Activated CD8-positive, alpha-beta T cell treated with anti-CD3 and anti-CD28 coated beads for 36 hours (primary cell): Measurements from ENCODE around the gene ANKZF1. TPM values are rescaled to one million over a fixed set of nuclear protein-coding genes. Genes with fewer than 3 reads are reported as not detected.

Experiments used
- ATAC-seq: fragments of 200-7000 bp; cut with Tn5 transposase; one replicate; pipeline ENCODE4 v1.10.0; 2021; ENCODE audit warnings: mild to moderate bottlenecking, moderate library complexity
- CTCF ChIA-PET: fragments of 350-600 bp; sonication (Branson Sonifier 250); formaldehyde crosslinking; loops from one replicate; lab custom pipeline; 2021; ENCODE audit warnings: antibody characterized with exemption; lab: Charles Lee
- POLR2A ChIA-PET: fragments of 350-600 bp; sonication (Branson Sonifier 250); formaldehyde crosslinking; loops from one replicate; lab custom pipeline; 2021; ENCODE audit warnings: antibody characterized with exemption; lab: Charles Lee
- DNase-seq: peaks from one replicate; pipeline ENCODE4 v3.0.0-alpha.2; 2020
- H3K27ac Mint-ChIP-seq: one replicate; pipeline ENCODE4 v1.8.0; 2021; ENCODE audit warnings: mild to moderate bottlenecking, mixed read lengths
- H3K27me3 Mint-ChIP-seq: one replicate; pipeline ENCODE4 v1.8.0; 2021; ENCODE audit warnings: mixed read lengths
- H3K36me3 Mint-ChIP-seq: one replicate; pipeline ENCODE4 v1.8.0; 2021; ENCODE audit warnings: low read depth, mixed read lengths
- H3K4me1 Mint-ChIP-seq: one replicate; pipeline ENCODE4 v1.8.0; 2021; ENCODE audit warnings: low read depth, mixed read lengths
- H3K4me3 Mint-ChIP-seq: one replicate; pipeline ENCODE4 v1.8.0; 2021; ENCODE audit warnings: mild to moderate bottlenecking, moderate library complexity, mixed read lengths
- H3K9me3 Mint-ChIP-seq: one replicate; pipeline ENCODE4 v1.8.0; 2021; ENCODE audit warnings: mixed read lengths
- intact Hi-C: fragments of 100-400 bp; cut with micrococcal nuclease; formaldehyde crosslinking; loops from one replicate; pipeline ENCODE4 v1.10.0; 2022
- total RNA-seq, 2 experiments: library from RNA; stranded (reverse); gene quantifications; one replicate each; pipeline ENCODE4 v1.2.3, GENCODE V29; 2021
- TF ChIP-seq, protein P1 (sequence below): fragments of 200-600 bp; IDR thresholded peaks from one replicate; pipeline ENCODE4 v1.8.0; 2022; ENCODE audit warnings: antibody characterized with exemption, mild to moderate bottlenecking

The ANKZF1 gene
- total RNA-seq, 2 experiments from 2014 or later, result 216 to 217 TPM

DNA sequence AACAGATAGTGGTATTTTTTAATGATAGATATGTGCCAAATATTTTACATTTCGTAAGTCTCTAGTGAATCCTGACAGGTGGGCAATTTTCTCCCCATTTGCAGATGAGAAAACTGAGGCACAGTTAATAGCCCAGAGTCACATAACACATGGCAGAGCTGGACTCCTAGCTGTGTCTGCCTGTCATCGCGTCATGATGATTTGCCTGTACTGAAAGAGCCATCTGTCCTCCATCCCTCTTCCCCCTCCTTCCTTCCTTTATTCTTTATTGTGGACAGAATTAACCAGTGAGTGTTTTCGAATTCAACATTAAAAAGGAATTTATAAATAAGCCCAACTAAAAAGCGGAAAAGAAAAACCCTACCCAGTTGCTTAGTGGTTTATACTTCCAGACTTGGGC is 52.8 kb downstream of the ANKZF1 start:
- Mint-ChIP-seq H3K36me3 (peaks cover 40% of the 10 kb centered on the region), H3K9me3 (no peaks in the 10 kb centered on the region), H3K4me1 (peaks cover 53% of the 10 kb centered on the region), H3K27me3 (no peaks in the 10 kb centered on the region), H3K27ac (peak overlapping the region; percentile 38), H3K4me3 (no peak overlapping the region)
- DNase-seq (no peak), ATAC-seq (no peak)
- ChIA-PET POLR2A (interaction anchor here (0.6 to 1.6 kb wide), 3 partner anchors 11 to 82 kb away, joined by 3 read pairs; no protein-coding TSS in a partner anchor), CTCF (interaction anchor here (0.8 to 15.5 kb wide), 4 partner anchors 14 to 259 kb away, joined by 3 to 336 read pairs (median 4); partner anchors contain the start of gene CNPPD1)
- intact Hi-C loops, result no loop called here
- TF ChIP-seq, protein P1, sequence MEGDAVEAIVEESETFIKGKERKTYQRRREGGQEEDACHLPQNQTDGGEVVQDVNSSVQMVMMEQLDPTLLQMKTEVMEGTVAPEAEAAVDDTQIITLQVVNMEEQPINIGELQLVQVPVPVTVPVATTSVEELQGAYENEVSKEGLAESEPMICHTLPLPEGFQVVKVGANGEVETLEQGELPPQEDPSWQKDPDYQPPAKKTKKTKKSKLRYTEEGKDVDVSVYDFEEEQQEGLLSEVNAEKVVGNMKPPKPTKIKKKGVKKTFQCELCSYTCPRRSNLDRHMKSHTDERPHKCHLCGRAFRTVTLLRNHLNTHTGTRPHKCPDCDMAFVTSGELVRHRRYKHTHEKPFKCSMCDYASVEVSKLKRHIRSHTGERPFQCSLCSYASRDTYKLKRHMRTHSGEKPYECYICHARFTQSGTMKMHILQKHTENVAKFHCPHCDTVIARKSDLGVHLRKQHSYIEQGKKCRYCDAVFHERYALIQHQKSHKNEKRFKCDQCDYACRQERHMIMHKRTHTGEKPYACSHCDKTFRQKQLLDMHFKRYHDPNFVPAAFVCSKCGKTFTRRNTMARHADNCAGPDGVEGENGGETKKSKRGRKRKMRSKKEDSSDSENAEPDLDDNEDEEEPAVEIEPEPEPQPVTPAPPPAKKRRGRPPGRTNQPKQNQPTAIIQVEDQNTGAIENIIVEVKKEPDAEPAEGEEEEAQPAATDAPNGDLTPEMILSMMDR, result no peak

DNA sequence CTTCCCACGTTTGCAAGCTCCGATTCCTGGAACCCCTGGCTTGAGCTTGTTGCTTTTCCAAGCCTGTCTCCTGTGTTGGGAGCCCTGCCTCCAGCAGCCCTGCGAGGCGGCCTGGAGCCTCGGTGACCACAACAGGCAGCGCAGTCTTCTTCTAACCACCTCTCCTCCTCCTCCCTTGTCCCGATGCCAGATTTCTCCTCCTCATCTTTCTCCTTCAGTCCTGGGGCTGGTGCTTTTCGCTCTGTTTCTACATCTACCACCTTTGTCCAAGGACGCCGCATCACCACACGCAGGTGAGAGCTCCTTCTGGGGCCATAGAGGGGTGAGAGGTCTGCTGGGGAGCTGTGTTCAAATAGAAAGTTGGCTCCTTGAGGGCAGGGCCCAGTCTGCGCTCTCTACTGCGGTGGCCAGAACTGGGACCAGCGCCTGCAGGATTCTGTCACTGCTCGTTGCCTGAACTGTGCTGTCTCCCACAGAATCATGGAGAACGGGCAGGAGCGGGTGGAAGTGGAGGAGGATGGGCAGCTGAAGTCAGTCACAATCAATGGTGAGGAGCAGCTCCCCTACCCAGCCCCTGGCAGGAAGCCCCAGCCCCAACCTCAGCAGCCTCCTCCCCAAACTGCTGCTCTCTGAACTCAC is 53.5 kb downstream of the ANKZF1 start:
- ChIA-PET CTCF (interaction anchor here (0.8 to 15.5 kb wide), 3 partner anchors 14 to 258 kb away, joined by 3 to 336 read pairs (median 3); no protein-coding TSS in a partner anchor), POLR2A (interaction anchor here (0.6 to 1.6 kb wide), 3 partner anchors 10 to 82 kb away, joined by 3 read pairs; no protein-coding TSS in a partner anchor)
- peaks cover 49% of the 10 kb centered on the region for H3K4me1 Mint-ChIP-seq
- TF ChIP-seq, protein P1, result no peak
- no peaks in the 10 kb centered on the region for H3K27me3 Mint-ChIP-seq
- intact Hi-C loops, result no loop called here
- ATAC-seq (no peak), DNase-seq (no peak)
- H3K27ac Mint-ChIP-seq, result peak overlapping the region; percentile 59
- peaks cover 40% of the 10 kb centered on the region for H3K36me3 Mint-ChIP-seq
- no peaks in the 10 kb centered on the region for H3K9me3 Mint-ChIP-seq
- no peak overlapping the region for H3K4me3 Mint-ChIP-seq

DNA sequence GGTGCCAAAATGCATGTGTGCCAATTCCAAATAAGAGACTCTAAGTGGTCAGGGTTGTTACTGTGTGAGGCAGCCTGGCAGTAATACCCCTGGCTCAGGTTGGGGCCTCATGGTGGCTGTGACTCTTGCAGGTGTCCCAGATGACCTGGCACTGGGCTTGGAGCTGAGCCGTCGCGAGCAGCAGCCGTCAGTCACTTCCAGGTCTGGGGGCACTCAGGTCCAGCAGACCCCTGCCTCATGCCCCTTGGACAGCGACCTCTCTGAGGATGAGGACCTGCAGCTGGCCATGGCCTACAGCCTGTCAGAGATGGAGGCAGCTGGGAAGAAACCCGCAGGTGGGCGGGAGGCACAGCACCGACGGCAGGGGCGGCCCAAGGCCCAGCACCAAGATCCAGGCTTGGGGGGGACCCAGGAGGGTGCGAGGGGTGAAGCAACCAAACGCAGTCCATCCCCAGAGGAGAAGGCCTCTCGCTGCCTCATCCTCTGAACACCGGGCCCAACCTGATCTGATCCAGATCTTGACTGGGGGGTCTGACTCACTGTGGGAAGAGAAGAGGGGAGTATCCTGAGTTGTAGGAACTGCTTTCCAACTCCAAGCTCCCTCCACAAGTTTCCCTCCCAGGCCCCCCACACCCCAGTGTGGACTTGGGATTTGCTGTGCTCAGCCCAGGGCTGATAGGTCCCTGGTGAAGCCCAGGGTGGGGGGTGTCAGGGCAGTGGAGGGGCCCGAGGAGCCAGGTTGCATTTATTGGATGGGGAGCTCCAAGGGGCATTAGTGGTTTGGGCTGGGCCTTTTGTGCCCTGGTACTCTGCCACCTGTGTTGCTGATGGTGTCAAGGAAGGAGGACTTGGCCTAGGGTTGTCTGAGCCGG is 55.1 kb downstream of the ANKZF1 start:
- POLR2A ChIA-PET, result interaction anchor here (2.0 kb wide), 1 partner anchor 10 kb away, joined by 10 read pairs; no protein-coding TSS in a partner anchor
- Mint-ChIP-seq H3K4me1 (peaks cover 40% of the 10 kb centered on the region), H3K36me3 (peaks cover 40% of the 10 kb centered on the region), H3K27me3 (no peaks in the 10 kb centered on the region), H3K9me3 (no peaks in the 10 kb centered on the region), H3K27ac (no peak overlapping the region), H3K4me3 (no peak overlapping the region)
- DNase-seq (no peak), ATAC-seq (no peak)
- TF ChIP-seq, protein P1, result no peak
- intact Hi-C loops, result no loop called here
- CTCF ChIA-PET, result interaction anchor here (15.5 kb wide), 1 partner anchor 12 kb away, joined by 336 read pairs; no protein-coding TSS in a partner anchor

DNA sequence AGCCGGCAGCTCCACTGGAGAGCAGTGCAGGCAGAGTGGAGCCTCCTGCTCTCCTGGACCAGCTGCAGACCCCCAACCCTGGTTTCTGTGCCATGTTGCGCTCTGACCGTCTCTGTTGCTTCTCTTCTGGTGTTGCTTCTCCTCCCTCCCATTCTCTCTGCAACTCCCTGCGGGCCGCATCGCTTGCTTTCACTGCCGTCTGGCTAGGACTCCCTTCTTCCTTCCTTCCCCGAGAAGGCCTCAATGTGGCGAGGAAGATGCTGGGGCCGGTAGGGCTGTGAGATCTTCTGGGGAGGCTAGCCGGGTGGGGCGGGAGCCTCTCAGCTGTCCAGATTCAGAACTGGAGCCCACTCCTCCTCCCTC is 55.7 kb downstream of the ANKZF1 start:
- CTCF ChIA-PET, result interaction anchor here (15.5 kb wide), 1 partner anchor 11 kb away, joined by 336 read pairs; no protein-coding TSS in a partner anchor
- Mint-ChIP-seq H3K27ac (no peak overlapping the region), H3K4me1 (peaks cover 34% of the 10 kb centered on the region), H3K9me3 (no peaks in the 10 kb centered on the region), H3K27me3 (no peaks in the 10 kb centered on the region), H3K4me3 (no peak overlapping the region), H3K36me3 (peaks cover 33% of the 10 kb centered on the region)
- POLR2A ChIA-PET, result interaction anchor here (2.0 kb wide), 1 partner anchor 9 kb away, joined by 10 read pairs; no protein-coding TSS in a partner anchor
- intact Hi-C loops, result no loop called here
- no peak for ATAC-seq
- TF ChIP-seq, protein P1, result no peak
- no peak for DNase-seq
